OCI-LY7 (cell line): ENCODE data around the gene ABLIM1. TPM values are rescaled to one million over a fixed set of nuclear protein-coding genes. Genes with fewer than 3 reads are reported as not detected.

Experiments used
- BruUV-seq: library from RNA; stranded (reverse); fragments of 400-500 nt; replicated peaks from 2 replicates; lab custom pipeline; 2021; lab: Mats Ljungman, UMichigan
- CTCF ChIA-PET: fragments of 300-600 bp; sonication (Branson Sonifier 250); formaldehyde crosslinking; loops from one replicate; lab custom pipeline; 2022; ENCODE audit warnings: antibody characterized with exemption; ENCODE audit not compliant: unreplicated experiment; lab: Charles Lee
- POLR2A ChIA-PET: fragments of 300-600 bp; sonication (Branson Sonifier 250); formaldehyde crosslinking; loops from one replicate; lab custom pipeline; 2022; ENCODE audit warnings: antibody characterized with exemption; lab: Charles Lee
- DNase-seq: peaks from one replicate; pipeline ENCODE4 v3.0.0-alpha.2; 2015; ENCODE audit warnings: low spot score
- H2AFZ ChIP-seq: fragments of 200-600 bp; sonication (generic), shearing (Covaris generic); 2 replicates; pipeline ENCODE4 v1.6.1; 2014; ENCODE audit warnings: mild to moderate bottlenecking, antibody characterized with exemption, low read length, moderate library complexity
- H3K27ac ChIP-seq: fragments of 200-600 bp; sonication (generic); 2 replicates; pipeline ENCODE4 v1.5.1; 2014; ENCODE audit warnings: mixed run types, low read depth, mild to moderate bottlenecking, moderate library complexity, low read length, inconsistent platforms; ENCODE audit not compliant: poor library complexity, severe bottlenecking
- H3K36me3 ChIP-seq: fragments of 200-600 bp; sonication (generic); 2 replicates; pipeline ENCODE4 v1.6.1; 2014; ENCODE audit warnings: mild to moderate bottlenecking, antibody characterized with exemption, low read length, moderate library complexity, mixed read lengths; ENCODE audit not compliant: insufficient read depth
- H3K4me1 ChIP-seq: fragments of 200-600 bp; sonication (generic); 2 replicates; pipeline ENCODE4 v1.5.1; 2014; ENCODE audit warnings: mild to moderate bottlenecking, low read length; ENCODE audit not compliant: insufficient read depth, poor library complexity, severe bottlenecking
- H3K4me2 ChIP-seq: fragments of 200-600 bp; sonication (generic); 2 replicates; pipeline ENCODE4 v1.6.1; 2014; ENCODE audit warnings: mild to moderate bottlenecking, low read length
- H3K4me3 ChIP-seq: fragments of 200-600 bp; sonication (generic); 2 replicates; pipeline ENCODE4 v1.5.1; 2014; ENCODE audit warnings: mild to moderate bottlenecking, low read depth, low read length; ENCODE audit not compliant: poor library complexity, severe bottlenecking
- H3K79me2 ChIP-seq: fragments of 200-600 bp; sonication (generic); 2 replicates; pipeline ENCODE4 v1.6.1; 2016; ENCODE audit warnings: low read depth, mild to moderate bottlenecking, low read length, moderate library complexity, mixed read lengths; ENCODE audit not compliant: insufficient read depth
- H3K9me2 ChIP-seq: fragments of 200-600 bp; sonication (generic); 2 replicates; pipeline ENCODE4 v1.6.1; 2016; ENCODE audit warnings: mild to moderate bottlenecking, low read length, mixed read lengths; ENCODE audit not compliant: insufficient read depth
- H3K9me3 ChIP-seq: fragments of 200-600 bp; sonication (generic); 2 replicates; pipeline ENCODE4 v1.6.1; 2014; ENCODE audit warnings: mild to moderate bottlenecking, mixed run types, low read length, mixed read lengths
- H4K20me1 ChIP-seq: fragments of 200-600 bp; sonication (generic); 2 replicates; pipeline ENCODE4 v1.6.1; 2014; ENCODE audit warnings: mild to moderate bottlenecking, antibody characterized with exemption, low read length, moderate library complexity, mixed read lengths; ENCODE audit not compliant: insufficient read depth
- CTCF ChIP-seq: fragments of 200-600 bp; sonication (generic); conservative IDR thresholded peaks from 2 replicates; pipeline ENCODE4 v1.5.1; 2014; ENCODE audit warnings: mild to moderate bottlenecking, antibody characterized with exemption, low read length, moderate library complexity, mixed read lengths
- EZH2phosphoT487 ChIP-seq: fragments of 200-600 bp; sonication (generic); IDR thresholded peaks from 2 replicates; pipeline ENCODE4 v1.6.1; 2018; ENCODE audit warnings: low read depth, borderline replicate concordance, mild to moderate bottlenecking, mixed run types, antibody characterized with exemption, low read length, moderate library complexity, mixed read lengths
- intact Hi-C: fragments of 100-400 bp; cut with micrococcal nuclease; formaldehyde crosslinking; loops from one replicate; pipeline ENCODE4 v1.10.0; 2022; ENCODE audit not compliant: unreplicated experiment
- total RNA-seq, 2 experiments: library from RNA; depleted of rRNA in 1 of 2; stranded (reverse); fragments of >200 nt in 1 of 2; shearing (Covaris generic) in 1 of 2; gene quantifications; 2 replicates each; pipeline ENCODE4 v1.2.3, GENCODE V29; 2014 to 2022

The ABLIM1 gene
- total RNA-seq, 2 experiments from 2014 or later, result 94.2 to 268 TPM

DNA sequence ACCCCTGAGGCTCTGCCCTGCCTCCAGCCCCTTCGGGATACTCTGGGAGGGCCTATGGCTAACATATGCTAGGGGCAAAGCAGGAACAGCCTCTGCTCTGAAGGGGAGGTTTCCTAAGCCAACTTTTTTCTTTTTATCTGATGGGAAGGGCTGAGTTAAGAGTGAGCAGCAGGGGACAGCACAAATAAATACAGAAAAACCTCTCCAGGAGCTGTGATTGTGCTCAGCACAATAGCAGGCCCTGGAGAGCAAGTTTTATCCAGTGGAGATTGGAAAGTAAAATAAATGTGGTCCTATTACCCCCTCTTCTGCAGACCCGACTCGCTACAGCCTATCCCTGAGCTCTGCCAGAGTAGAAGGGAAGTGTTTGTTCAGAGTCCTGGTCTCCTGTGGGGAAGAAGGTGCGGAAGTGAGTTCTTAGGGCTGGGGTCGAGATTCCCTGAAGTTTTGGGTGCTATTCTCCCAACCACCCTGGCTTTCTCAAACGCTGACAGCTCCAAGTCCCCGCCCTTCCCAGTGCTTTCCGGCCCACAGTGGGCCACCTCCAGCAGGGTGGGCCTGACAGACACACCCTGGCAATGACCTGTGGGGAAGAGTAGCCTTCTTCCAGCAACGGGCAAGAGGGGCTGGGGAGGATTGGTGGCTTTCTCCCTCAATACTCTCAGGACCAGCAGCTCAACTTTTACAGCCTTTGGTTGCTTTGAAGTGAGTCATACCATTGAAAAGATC, 230.8 kb downstream of the ABLIM1 start:
- no peak for DNase-seq
- Histone ChIP-seq H3K9me2 (no peaks in the 10 kb centered on the region), H3K79me2 (no peaks in the 10 kb centered on the region), H3K27ac (no peak overlapping the region), H3K4me2 (no peak overlapping the region), H3K36me3 (peaks cover 24% of the 10 kb centered on the region), H2AFZ (no peak overlapping the region), H4K20me1 (no peaks in the 10 kb centered on the region), H3K4me3 (no peak overlapping the region), H3K4me1 (no peaks in the 10 kb centered on the region), H3K9me3 (no peaks in the 10 kb centered on the region)
- no TSS peak for BruUV-seq
- TF ChIP-seq CTCF, result no peak
- no peak for TF ChIP-seq EZH2phosphoT487
- ChIA-PET CTCF (no interaction called here), POLR2A (no interaction called here)
- intact Hi-C loops, result no loop called here

GRCh38 chr10:114426476-114426875, 231.6 kb downstream of the ABLIM1 start:
- intact Hi-C loops, result no loop called here
- no peaks in the 10 kb centered on the region for H3K4me1 ChIP-seq
- no peaks in the 10 kb centered on the region for H4K20me1 ChIP-seq
- no peaks in the 10 kb centered on the region for H3K79me2 ChIP-seq
- H2AFZ ChIP-seq, result no peak overlapping the region
- H3K4me3 ChIP-seq, result no peak overlapping the region
- no peak for DNase-seq
- no peaks in the 10 kb centered on the region for H3K9me2 ChIP-seq
- TF ChIP-seq EZH2phosphoT487 (no peak), CTCF (no peak)
- H3K27ac ChIP-seq, result no peak overlapping the region
- no TSS peak for BruUV-seq
- no peak overlapping the region for H3K4me2 ChIP-seq
- ChIA-PET POLR2A (no interaction called here), CTCF (interaction anchor here (1.2 kb wide), 1 partner anchor 10 kb away, joined by 3 read pairs; no protein-coding TSS in a partner anchor)
- H3K9me3 ChIP-seq, result no peaks in the 10 kb centered on the region
- peaks cover 16% of the 10 kb centered on the region; the same call in 1 of the 2 replicates for H3K36me3 ChIP-seq

DNA sequence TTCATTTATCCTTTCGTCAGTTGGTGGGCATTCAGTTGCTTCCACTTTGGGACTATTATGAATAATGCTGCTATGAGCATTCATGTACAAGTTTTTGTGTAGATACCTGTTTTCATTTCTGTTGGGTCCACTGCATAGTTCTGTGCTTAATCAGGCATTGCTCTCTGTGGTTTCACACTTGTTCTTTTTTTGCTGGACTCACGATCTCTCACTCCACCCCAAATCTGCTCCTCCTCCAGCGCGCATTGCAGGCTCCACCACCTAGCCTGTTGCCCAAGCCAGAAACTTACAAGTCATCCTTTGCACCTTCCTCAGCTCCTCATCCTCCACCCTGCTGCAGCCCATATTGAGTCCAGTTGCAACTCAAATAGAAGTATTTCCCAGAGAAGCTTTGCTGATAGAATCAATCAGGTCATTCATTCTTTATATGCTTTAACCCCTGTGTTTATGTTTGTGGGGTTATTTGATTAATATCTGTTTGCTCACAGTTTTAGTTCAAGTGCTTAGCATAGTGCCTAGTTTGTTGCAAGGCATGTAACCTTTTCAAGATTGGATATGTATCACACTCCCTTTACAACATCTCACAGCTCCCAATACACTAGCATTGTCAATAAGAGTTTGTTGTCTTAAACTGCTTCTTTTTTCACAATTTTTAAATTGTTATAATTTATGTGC, 237.1 kb downstream of the ABLIM1 start:
- no peak for DNase-seq
- H3K79me2 ChIP-seq, result no peaks in the 10 kb centered on the region
- no peaks in the 10 kb centered on the region for H4K20me1 ChIP-seq
- intact Hi-C loops, result no loop called here
- H3K36me3 ChIP-seq, result no peaks in the 10 kb centered on the region
- no peak overlapping the region for H2AFZ ChIP-seq
- H3K27ac ChIP-seq, result no peak overlapping the region
- H3K9me2 ChIP-seq, result no peaks in the 10 kb centered on the region
- H3K4me1 ChIP-seq, result no peaks in the 10 kb centered on the region
- POLR2A ChIA-PET, result no interaction called here
- H3K4me3 ChIP-seq, result no peak overlapping the region
- TF ChIP-seq CTCF, result no peak
- TF ChIP-seq EZH2phosphoT487, result no peak
- CTCF ChIA-PET, result no interaction called here
- BruUV-seq, result no TSS peak
- H3K4me2 ChIP-seq, result no peak overlapping the region
- no peaks in the 10 kb centered on the region for H3K9me3 ChIP-seq
